PC-3 (cell line): ENCODE data around the gene CD160. TPM values are rescaled to one million over a fixed set of nuclear protein-coding genes. Genes with fewer than 3 reads are reported as not detected.
"Not testable (repeated sequence)": the region's sequence is repeated elsewhere in the genome, so short reads cannot be mapped to it uniquely, and the experiment has no call there.

Source experiments
- ATAC-seq: fragments of 200-7000 bp; cut with Tn5 transposase; 2 replicates; pipeline ENCODE4 v1.9.1; 2020; ENCODE audit warnings: mild to moderate bottlenecking, moderate library complexity
- BruUV-seq: library from RNA; stranded (reverse); fragments of 400-500 nt; replicated peaks from 2 replicates; lab custom pipeline; 2021; lab: Mats Ljungman, UMichigan
- CTCF ChIA-PET: fragments of 300-600 bp; sonication (Branson Sonifier 250); formaldehyde crosslinking; loops from one replicate; lab custom pipeline; 2022; ENCODE audit warnings: antibody characterized with exemption; lab: Charles Lee
- POLR2A ChIA-PET: fragments of 300-600 bp; sonication (Branson Sonifier 250); formaldehyde crosslinking; loops from one replicate; lab custom pipeline; 2022; ENCODE audit warnings: antibody characterized with exemption; ENCODE audit not compliant: unreplicated experiment; lab: Charles Lee
- DNase-seq: peaks from one replicate; pipeline ENCODE4 v3.0.0-alpha.2; 2015
- H2AFZ ChIP-seq: fragments of 300-600 bp; sonication (generic); 2 replicates; pipeline ENCODE4 v1.6.0; 2016; ENCODE audit warnings: antibody characterized with exemption, low read length
- H3F3A ChIP-seq: fragments of 300-600 bp; sonication (generic); one replicate; pipeline ENCODE4 v1.6.0; 2017; ENCODE audit warnings: antibody characterized with exemption, low read length, control low read depth, mild to moderate bottlenecking; ENCODE audit not compliant: unreplicated experiment
- H3K27ac ChIP-seq: fragments of 300-600 bp; sonication (generic); 2 replicates; pipeline ENCODE4 v1.5.1; 2016; ENCODE audit warnings: mild to moderate bottlenecking, low read length
- H3K27me3 ChIP-seq: fragments of 300-600 bp; sonication (generic); 2 replicates; pipeline ENCODE4 v1.6.1; 2016; ENCODE audit warnings: low read length, mixed read lengths
- H3K36me3 ChIP-seq: fragments of 300-600 bp; sonication (generic); 2 replicates; pipeline ENCODE4 v1.6.1; 2016; ENCODE audit warnings: low read depth, mixed run types, low read length, mixed read lengths
- H3K4me1 ChIP-seq: fragments of 300-600 bp; sonication (generic); 2 replicates; pipeline ENCODE4 v1.5.1; 2016; ENCODE audit warnings: low read length; ENCODE audit not compliant: insufficient read depth
- H3K4me2 ChIP-seq: fragments of 300-600 bp; sonication (generic); 2 replicates; pipeline ENCODE4 v1.6.0; 2016; ENCODE audit warnings: low read length
- H3K4me3 ChIP-seq: fragments of 300-600 bp; sonication (generic); 2 replicates; pipeline ENCODE4 v1.5.1; 2016; ENCODE audit warnings: mild to moderate bottlenecking, low read length, mixed read lengths
- H3K79me2 ChIP-seq: fragments of 300-600 bp; sonication (generic); 2 replicates; pipeline ENCODE4 v1.6.1; 2017; ENCODE audit warnings: low read length, mixed read lengths
- H3K9ac ChIP-seq: fragments of 300-600 bp; sonication (generic); 2 replicates; pipeline ENCODE4 v1.6.0; 2016; ENCODE audit warnings: mild to moderate bottlenecking, low read length
- H3K9me2 ChIP-seq: fragments of 300-600 bp; sonication (generic); replicated peaks from 2 replicates; pipeline ENCODE4 v1.6.1; 2016; ENCODE audit warnings: mixed run types, low read length, mixed read lengths
- H3K9me3 ChIP-seq: fragments of 300-600 bp; sonication (generic); 2 replicates; pipeline ENCODE4 v1.6.1; 2016; ENCODE audit warnings: low read length, mixed read lengths
- H4K20me1 ChIP-seq: fragments of 300-600 bp; sonication (generic); 2 replicates; pipeline ENCODE4 v1.6.1; 2016; ENCODE audit warnings: low read length, mixed read lengths
- EZH2 ChIP-seq: fragments of 300-600 bp; sonication (generic); IDR thresholded peaks from one replicate; pipeline ENCODE4 v1.6.1; 2017; ENCODE audit warnings: antibody characterized with exemption, mild to moderate bottlenecking, low read length; ENCODE audit not compliant: unreplicated experiment
- EZH2phosphoT487 ChIP-seq: fragments of 300-600 bp; sonication (generic); IDR thresholded peaks from 2 replicates; pipeline ENCODE4 v1.6.1; 2018; ENCODE audit warnings: mild to moderate bottlenecking, antibody characterized with exemption, low read length, borderline replicate concordance
- intact Hi-C: fragments of 100-400 bp; cut with micrococcal nuclease; formaldehyde crosslinking; loops from 2 replicates; pipeline ENCODE4 v1.9.0; 2023
- total RNA-seq: library from RNA; depleted of rRNA; stranded (reverse); fragments of >200 nt; gene quantifications from 2 replicates; pipeline ENCODE4 v1.2.3, GENCODE V29; 2014
- TF ChIP-seq, protein P1 (sequence below): fragments of 300-600 bp; sonication (generic); conservative IDR thresholded peaks from 2 replicates; pipeline ENCODE4 v1.5.1; 2017; ENCODE audit warnings: antibody characterized with exemption, low read depth, mild to moderate bottlenecking, low read length

CD160 gene
- total RNA-seq, 1 experiment from 2014 or later, result not detected

DNA sequence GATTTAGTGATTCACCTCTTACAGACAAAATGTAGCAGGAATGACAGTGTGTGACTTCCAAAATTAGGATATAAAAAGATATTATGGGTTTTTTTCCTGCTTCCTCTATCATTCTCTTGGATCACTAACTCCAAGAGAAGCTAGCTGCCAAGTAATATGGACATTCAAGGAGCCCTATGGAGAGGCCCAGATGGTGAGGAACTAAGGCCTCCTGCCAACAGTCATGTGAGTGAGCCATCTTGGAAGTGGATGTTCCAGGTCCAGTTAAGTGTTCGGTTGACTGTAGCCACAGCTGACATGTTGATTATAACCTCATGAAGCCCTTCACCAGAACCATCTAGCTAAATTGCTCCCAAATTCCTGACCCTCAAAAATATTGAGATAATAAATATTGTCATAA is 38.8 kb downstream of the CD160 start:
- no peak for DNase-seq
- intact Hi-C loops, result loop anchor here (10.0 kb wide), 1 partner anchor 47 kb away; no protein-coding TSS in a partner anchor
- Histone ChIP-seq H2AFZ (no peak overlapping the region), H3K9me2 (no peaks in the 10 kb centered on the region), H3K4me1 (peaks cover 14% of the 10 kb centered on the region), H3F3A (peaks cover 4% of the 10 kb centered on the region), H3K9me3 (no peaks in the 10 kb centered on the region), H3K4me2 (no peak overlapping the region), H3K36me3 (peaks cover 22% of the 10 kb centered on the region), H3K27ac (0 out of 2 replicates have a peak overlapping the region, but pooled peaks have one; percentile 10), H3K79me2 (no peaks in the 10 kb centered on the region), H3K9ac (no peak overlapping the region), H4K20me1 (no peaks in the 10 kb centered on the region), H3K4me3 (no peak overlapping the region), H3K27me3 (no peaks in the 10 kb centered on the region)
- no peak; the same call in 1 of the 2 replicates for ATAC-seq
- ChIA-PET CTCF (interaction anchor here (1.0 kb wide), 1 partner anchor 89 kb away, joined by 3 read pairs; no protein-coding TSS in a partner anchor), POLR2A (interaction anchor here (0.6 kb wide), 1 partner anchor 18 kb away, joined by 3 read pairs; no protein-coding TSS in a partner anchor)
- no TSS peak for BruUV-seq
- TF ChIP-seq, protein P1, sequence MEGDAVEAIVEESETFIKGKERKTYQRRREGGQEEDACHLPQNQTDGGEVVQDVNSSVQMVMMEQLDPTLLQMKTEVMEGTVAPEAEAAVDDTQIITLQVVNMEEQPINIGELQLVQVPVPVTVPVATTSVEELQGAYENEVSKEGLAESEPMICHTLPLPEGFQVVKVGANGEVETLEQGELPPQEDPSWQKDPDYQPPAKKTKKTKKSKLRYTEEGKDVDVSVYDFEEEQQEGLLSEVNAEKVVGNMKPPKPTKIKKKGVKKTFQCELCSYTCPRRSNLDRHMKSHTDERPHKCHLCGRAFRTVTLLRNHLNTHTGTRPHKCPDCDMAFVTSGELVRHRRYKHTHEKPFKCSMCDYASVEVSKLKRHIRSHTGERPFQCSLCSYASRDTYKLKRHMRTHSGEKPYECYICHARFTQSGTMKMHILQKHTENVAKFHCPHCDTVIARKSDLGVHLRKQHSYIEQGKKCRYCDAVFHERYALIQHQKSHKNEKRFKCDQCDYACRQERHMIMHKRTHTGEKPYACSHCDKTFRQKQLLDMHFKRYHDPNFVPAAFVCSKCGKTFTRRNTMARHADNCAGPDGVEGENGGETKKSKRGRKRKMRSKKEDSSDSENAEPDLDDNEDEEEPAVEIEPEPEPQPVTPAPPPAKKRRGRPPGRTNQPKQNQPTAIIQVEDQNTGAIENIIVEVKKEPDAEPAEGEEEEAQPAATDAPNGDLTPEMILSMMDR, result no peak

DNA sequence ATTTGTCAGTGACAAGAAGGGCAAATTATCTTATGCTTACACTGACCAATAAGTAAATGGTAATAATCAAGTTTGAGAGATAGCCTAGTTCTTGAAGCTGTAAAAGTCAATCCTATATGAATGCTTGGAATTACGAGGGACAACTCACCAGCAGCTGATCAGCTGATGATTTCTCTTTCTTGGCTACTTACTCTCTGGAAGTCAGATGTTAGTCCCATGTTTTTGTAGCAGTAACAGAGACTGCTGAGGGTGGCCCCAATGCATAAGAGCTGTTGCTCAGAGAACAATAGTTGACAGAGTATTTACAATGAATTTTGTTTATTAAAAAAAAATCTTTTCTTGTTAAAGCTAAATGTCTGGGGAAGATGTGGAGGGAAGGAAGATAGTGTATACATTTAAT is 39.3 kb downstream of the CD160 start:
- ChIA-PET POLR2A (no interaction called here), CTCF (interaction anchor here (1.0 kb wide), 1 partner anchor 89 kb away, joined by 3 read pairs; no protein-coding TSS in a partner anchor)
- no peaks in the 10 kb centered on the region for H3K9me2 ChIP-seq
- intact Hi-C loops, result loop anchor here (10.0 kb wide), 1 partner anchor 46 kb away; no protein-coding TSS in a partner anchor
- H3K27me3 ChIP-seq, result no peaks in the 10 kb centered on the region
- peaks cover 22% of the 10 kb centered on the region for H3K36me3 ChIP-seq
- H3K4me2 ChIP-seq, result no peak overlapping the region
- H3K9me3 ChIP-seq, result no peaks in the 10 kb centered on the region
- no peak overlapping the region for H3K9ac ChIP-seq
- H2AFZ ChIP-seq, result no peak overlapping the region
- no peaks in the 10 kb centered on the region for H4K20me1 ChIP-seq
- no TSS peak for BruUV-seq
- peaks cover 14% of the 10 kb centered on the region for H3K4me1 ChIP-seq
- TF ChIP-seq, protein P1, result no peak
- TF ChIP-seq EZH2, result no peak
- no peak for TF ChIP-seq EZH2phosphoT487
- DNase-seq, result no peak
- H3K27ac ChIP-seq, result 0 out of 2 replicates have a peak overlapping the region, but pooled peaks have one; percentile 10
- no peak overlapping the region for H3K4me3 ChIP-seq
- peak; percentile 25 for ATAC-seq
- peaks cover 4% of the 10 kb centered on the region for H3F3A ChIP-seq
- no peaks in the 10 kb centered on the region for H3K79me2 ChIP-seq

DNA sequence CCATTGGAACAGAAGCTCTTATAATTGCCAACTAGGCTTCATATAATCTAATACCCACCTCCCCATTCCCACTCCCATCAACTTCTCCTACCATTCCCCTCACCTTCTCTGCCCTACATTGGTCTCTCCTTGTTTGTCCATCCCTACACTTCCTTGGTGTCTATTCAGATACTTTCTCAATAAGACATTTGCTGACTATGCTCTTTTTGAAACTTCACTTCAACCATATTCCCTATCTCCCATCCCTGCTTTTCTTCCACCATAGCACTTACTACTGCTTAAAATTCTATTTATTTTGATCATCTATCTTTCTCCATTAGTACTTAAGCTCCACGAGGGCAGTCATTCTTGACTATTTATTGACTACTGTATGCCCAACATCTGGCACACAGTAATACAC is 40.4 kb downstream of the CD160 start:
- Histone ChIP-seq H3K27ac (no peak overlapping the region), H2AFZ (no peak overlapping the region), H3K36me3 (peaks cover 22% of the 10 kb centered on the region), H3K9ac (no peak overlapping the region), H4K20me1 (no peaks in the 10 kb centered on the region), H3K79me2 (no peaks in the 10 kb centered on the region), H3K9me3 (no peaks in the 10 kb centered on the region), H3K27me3 (no peaks in the 10 kb centered on the region), H3K4me3 (no peak overlapping the region), H3K4me2 (no peak overlapping the region), H3F3A (peaks cover 4% of the 10 kb centered on the region), H3K4me1 (peaks cover 14% of the 10 kb centered on the region), H3K9me2 (no peaks in the 10 kb centered on the region)
- TF ChIP-seq EZH2phosphoT487, result no peak
- TF ChIP-seq, protein P1, result no peak
- POLR2A ChIA-PET, result no interaction called here
- DNase-seq, result no peak
- ATAC-seq, result no peak
- CTCF ChIA-PET, result no interaction called here
- BruUV-seq, result no TSS peak
- intact Hi-C loops, result loop anchor here (10.0 kb wide), 1 partner anchor 45 kb away; no protein-coding TSS in a partner anchor

DNA sequence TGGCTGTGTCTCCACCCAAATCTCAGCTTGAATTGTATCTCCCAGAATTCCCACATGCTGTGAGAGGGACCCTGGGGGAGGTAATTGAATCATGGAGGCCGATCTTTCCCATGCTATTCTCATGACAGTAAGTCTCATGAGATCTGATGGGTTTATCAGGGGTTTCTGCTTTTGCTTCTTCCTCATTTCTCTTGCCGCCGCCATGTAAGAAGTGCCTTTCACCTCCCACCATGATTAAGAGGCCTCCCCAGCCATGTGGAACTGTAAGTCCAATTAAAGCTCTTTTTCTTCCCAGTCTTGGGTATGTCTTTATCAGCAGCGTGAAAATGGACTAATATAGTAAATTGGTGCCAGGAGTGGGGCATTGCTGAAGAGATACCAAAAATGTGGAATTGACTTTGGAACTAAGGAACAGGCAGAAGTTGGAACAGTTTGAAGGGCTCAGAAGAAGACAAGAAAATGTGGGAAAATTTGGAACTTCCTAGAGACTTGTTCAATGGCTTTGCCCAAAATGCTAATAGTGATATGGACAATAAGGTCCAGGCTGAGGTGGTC is 41.2 kb downstream of the CD160 start:
- peaks cover 17% of the 10 kb centered on the region for H3K4me1 ChIP-seq
- H3K4me2 ChIP-seq, H3K9me2 ChIP-seq, intact Hi-C loops, BruUV-seq, H2AFZ ChIP-seq, ATAC-seq, H3K9ac ChIP-seq, H3K27me3 ChIP-seq, H3K27ac ChIP-seq, H3K79me2 ChIP-seq, DNase-seq, H3K4me3 ChIP-seq, CTCF ChIA-PET, H4K20me1 ChIP-seq, H3K9me3 ChIP-seq, H3F3A ChIP-seq, POLR2A ChIA-PET: not testable (repeated sequence)
- peaks cover 22% of the 10 kb centered on the region for H3K36me3 ChIP-seq
